Natural killer cell (primary cell): Measurements from ENCODE around the gene LRRC26. TPM values are rescaled to one million over a fixed set of nuclear protein-coding genes. Genes with fewer than 3 reads are reported as not detected.

Source experiments
- ATAC-seq, 3 donors: fragments of 150-1000 bp in 2 of 3; fragments of 200-7000 bp in 1 of 3; cut with Tn5 transposase; 1 replicate in 1 of 3; 2 replicates in 2 of 3; pipeline ENCODE4 v1.10.0; 2021; ENCODE audit warnings: mild to moderate bottlenecking in 2 of 3, moderate library complexity in 2 of 3
- DNase-seq, 2 donors: peaks; one replicate each; pipeline versions ENCODE4 v3.0.0 to v3.0.0-alpha.2; 2013 to 2021; ENCODE audit warnings: mixed read lengths in 1 of 2
- H3K27ac ChIP-seq: one replicate; pipeline ENCODE4 v1.5.1; 2013; ENCODE audit warnings: mild to moderate bottlenecking, low read length
- H3K27me3 ChIP-seq: one replicate; pipeline ENCODE4 v1.6.1; 2013; ENCODE audit warnings: low read length; ENCODE audit not compliant: control insufficient read depth, insufficient read depth
- H3K36me3 ChIP-seq: one replicate; pipeline ENCODE4 v1.6.1; 2013; ENCODE audit warnings: low read length; ENCODE audit not compliant: control insufficient read depth, insufficient read depth
- H3K4me1 ChIP-seq: one replicate; pipeline ENCODE4 v1.6.1; 2013; ENCODE audit warnings: low read length; ENCODE audit not compliant: control insufficient read depth, insufficient read depth
- H3K4me3 ChIP-seq: one replicate; pipeline ENCODE4 v1.5.1; 2013; ENCODE audit warnings: low read length
- H3K9me3 ChIP-seq: one replicate; pipeline ENCODE4 v1.6.1; 2013; ENCODE audit warnings: low read length; ENCODE audit not compliant: control insufficient read depth, insufficient read depth
- H3K27ac Mint-ChIP-seq, 2 donors: one replicate each; pipeline ENCODE4 v1.8.0; 2022; ENCODE audit warnings: mild to moderate bottlenecking in 2 of 2, mixed read lengths in 2 of 2, moderate library complexity in 1 of 2
- H3K27me3 Mint-ChIP-seq, 2 donors: one replicate each; pipeline ENCODE4 v1.8.0; 2022; ENCODE audit warnings: low read depth in 2 of 2, mixed read lengths in 2 of 2
- H3K36me3 Mint-ChIP-seq: one replicate; pipeline ENCODE4 v1.8.0; 2022; ENCODE audit warnings: mixed read lengths
- H3K4me1 Mint-ChIP-seq, 2 donors: one replicate each; pipeline ENCODE4 v1.8.0; 2022; ENCODE audit warnings: mixed read lengths in 2 of 2
- H3K4me3 Mint-ChIP-seq: one replicate; pipeline ENCODE4 v1.8.0; 2022; ENCODE audit warnings: mild to moderate bottlenecking, moderate library complexity, mixed read lengths
- H3K9me3 Mint-ChIP-seq, 2 donors: one replicate each; pipeline ENCODE4 v1.8.0; 2022; ENCODE audit warnings: mixed read lengths in 2 of 2
- CTCF ChIP-seq: fragments of 200-600 bp; IDR thresholded peaks from one replicate; pipeline ENCODE4 v1.8.0; 2022; ENCODE audit warnings: antibody characterized with exemption
- WGBS: methylation state at CpG from one replicate; pipeline ENCODE4 v1.1.7; 2013; ENCODE audit warnings: missing lambda C conversion rate; ENCODE audit not compliant: insufficient coverage; 5-methylcytosine and 5-hydroxymethylcytosine counted together
- intact Hi-C: fragments of 100-400 bp; cut with micrococcal nuclease; formaldehyde crosslinking; loops from one replicate; pipeline ENCODE4 v1.14.2; 2022
- total RNA-seq, 4 donors: library from RNA; stranded (reverse); fragments of 120-200 nt in 1 of 4; gene quantifications; one replicate each; pipeline versions ENCODE4 v1.2.3 to v1.2.4, GENCODE V29; 2013 to 2022

Gene LRRC26
- total RNA-seq, 3 donors from 2014 or later (not counting 1 experiment from before 2014, with no cell fraction given) = not detected

- Mint-ChIP-seq H3K27ac (no peak overlapping the region), H3K4me3 (no peak overlapping the region), H3K27me3 (peaks cover 7 to 35% of the 10 kb centered on the region in 2 donors), H3K36me3 (no peaks in the 10 kb centered on the region), H3K4me1 (no peaks in the 10 kb centered on the region), H3K9me3 (no peaks in the 10 kb centered on the region)
- DNase-seq = no peak
- intact Hi-C loops = no loop called here
- peak in 1 of 3 donors; percentile 21 for ATAC-seq
- Histone ChIP-seq H3K27ac (no peak overlapping the region), H3K4me1 (no peaks in the 10 kb centered on the region), H3K9me3 (no peaks in the 10 kb centered on the region), H3K4me3 (no peak overlapping the region), H3K27me3 (peaks cover 45% of the 10 kb centered on the region), H3K36me3 (no peaks in the 10 kb centered on the region)
- WGBS = under 1% methylated on average over 36 of the region's 36 CpGs
- TF ChIP-seq CTCF = no peak
Observed at GRCh38 chr9:137168573-137168903, 1.3 kb downstream of the LRRC26 start.

- H3K4me3 Mint-ChIP-seq = no peak overlapping the region
- Histone ChIP-seq H3K27ac (no peak overlapping the region), H3K9me3 (no peaks in the 10 kb centered on the region), H3K4me1 (peaks cover 3% of the 10 kb centered on the region), H3K27me3 (peaks cover 49% of the 10 kb centered on the region), H3K4me3 (no peak overlapping the region), H3K36me3 (no peaks in the 10 kb centered on the region)
- no peak overlapping the region for H3K27ac Mint-ChIP-seq
- peak in 1 of 3 donors; percentile 14 for ATAC-seq
- 10% methylated on average over 56 of the region's 57 CpGs for WGBS
- H3K36me3 Mint-ChIP-seq = no peaks in the 10 kb centered on the region
- DNase-seq = no peak
- no peaks in the 10 kb centered on the region for H3K9me3 Mint-ChIP-seq
- intact Hi-C loops = no loop called here
- peaks cover 7 to 38% of the 10 kb centered on the region in 2 donors for H3K27me3 Mint-ChIP-seq
- TF ChIP-seq CTCF = no peak
- H3K4me1 Mint-ChIP-seq = no peaks in the 10 kb centered on the region
Observed at GRCh38 chr9:137167747-137168572, 1.9 kb downstream of the LRRC26 start.

- peaks cover 7 to 41% of the 10 kb centered on the region in 2 donors for H3K27me3 Mint-ChIP-seq
- H3K9me3 Mint-ChIP-seq = no peaks in the 10 kb centered on the region
- no peaks in the 10 kb centered on the region for H3K9me3 ChIP-seq
- H3K4me3 ChIP-seq = no peak overlapping the region
- H3K4me1 Mint-ChIP-seq = no peaks in the 10 kb centered on the region
- no peak for TF ChIP-seq CTCF
- DNase-seq (no peak), ATAC-seq (no peak)
- no peak overlapping the region for H3K27ac ChIP-seq
- no peak overlapping the region for H3K27ac Mint-ChIP-seq
- peaks cover 52% of the 10 kb centered on the region for H3K27me3 ChIP-seq
- WGBS = 39% methylated on average over 43 of the region's 44 CpGs
- intact Hi-C loops = no loop called here
- H3K4me1 ChIP-seq = peaks cover 8% of the 10 kb centered on the region
- H3K36me3 ChIP-seq = no peaks in the 10 kb centered on the region
- no peak overlapping the region for H3K4me3 Mint-ChIP-seq
- H3K36me3 Mint-ChIP-seq = no peaks in the 10 kb centered on the region
Observed at GRCh38 chr9:137167277-137167746, 2.5 kb downstream of the LRRC26 start.
